ENCODE results near the gene ERG. TPM values are rescaled to one million over a fixed set of nuclear protein-coding genes. Genes with fewer than 3 reads are reported as not detected.

The ERG gene
- total RNA-seq, 1 experiment from 2014 or later = not detected

- no peaks in the 10 kb centered on the region for H3K4me1 ChIP-seq (ENCODE audit: insufficient read depth, low read length)
- intact Hi-C loops (cut with micrococcal nuclease) = no loop called here
- no peaks in the 10 kb centered on the region for H3K9me3 ChIP-seq (ENCODE audit: low read length)
- H3K36me3 ChIP-seq (ENCODE audit: low read depth, low read length) = no peaks in the 10 kb centered on the region
- DNase-seq (no peak), ATAC-seq (no peak)
- no peak overlapping the region for H3K4me3 ChIP-seq (ENCODE audit: low read length)
- H3K27ac ChIP-seq (ENCODE audit: low read length) = no peak overlapping the region
- ChIA-PET CTCF (no interaction called here), POLR2A (ENCODE audit: unreplicated experiment) (no interaction called here)
- peaks cover 66% of the 10 kb centered on the region for H3K27me3 ChIP-seq (ENCODE audit: low read length)
- no peaks in the 10 kb centered on the region for H3F3A ChIP-seq (ENCODE audit: low read length, unreplicated experiment)
- H2AFZ ChIP-seq (ENCODE audit: low read length) = no peak overlapping the region
- no TSS peak for BruUV-seq (replicated peaks)
- H3K79me2 ChIP-seq (ENCODE audit: low read length) = no peaks in the 10 kb centered on the region
- no peaks in the 10 kb centered on the region for H4K20me1 ChIP-seq (ENCODE audit: low read length)
- no peak overlapping the region for H3K9ac ChIP-seq (ENCODE audit: low read length)
- H3K9me2 ChIP-seq (replicated peaks; ENCODE audit: low read length) = no peaks in the 10 kb centered on the region
- no peak overlapping the region for H3K4me2 ChIP-seq (ENCODE audit: low read length)
- TF ChIP-seq CTCF (conservative IDR thresholded peaks at IDR 0.05; ENCODE audit: low read depth, low read length) = no peak
- no peak for TF ChIP-seq EZH2 (IDR thresholded peaks at IDR 0.05; ENCODE audit: low read length, unreplicated experiment)
- no peak for TF ChIP-seq EZH2phosphoT487 (IDR thresholded peaks at IDR 0.05; ENCODE audit: borderline replicate concordance, low read length)
These were observed 78.1 kb downstream of the ERG start for GRCh38 chr21:38420140-38420539.

- intact Hi-C loops (cut with micrococcal nuclease) = no loop called here
- H4K20me1 ChIP-seq (ENCODE audit: low read length) = no peaks in the 10 kb centered on the region
- POLR2A ChIA-PET (ENCODE audit: unreplicated experiment) = no interaction called here
- no peaks in the 10 kb centered on the region for H3K4me1 ChIP-seq (ENCODE audit: insufficient read depth, low read length)
- no peak overlapping the region for H2AFZ ChIP-seq (ENCODE audit: low read length)
- ATAC-seq (no peak), DNase-seq (no peak)
- no peaks in the 10 kb centered on the region for H3K9me3 ChIP-seq (ENCODE audit: low read length)
- TF ChIP-seq EZH2phosphoT487 (IDR thresholded peaks at IDR 0.05; ENCODE audit: borderline replicate concordance, low read length) = no peak
- TF ChIP-seq CTCF (conservative IDR thresholded peaks at IDR 0.05; ENCODE audit: low read depth, low read length) = no peak
- no peak for TF ChIP-seq EZH2 (IDR thresholded peaks at IDR 0.05; ENCODE audit: low read length, unreplicated experiment)
- no peak overlapping the region for H3K9ac ChIP-seq (ENCODE audit: low read length)
- H3K4me3 ChIP-seq (ENCODE audit: low read length) = no peak overlapping the region
- H3K9me2 ChIP-seq (replicated peaks; ENCODE audit: low read length) = no peaks in the 10 kb centered on the region
- CTCF ChIA-PET = no interaction called here
- H3F3A ChIP-seq (ENCODE audit: low read length, unreplicated experiment) = no peaks in the 10 kb centered on the region
- no peaks in the 10 kb centered on the region for H3K36me3 ChIP-seq (ENCODE audit: low read depth, low read length)
- H3K4me2 ChIP-seq (ENCODE audit: low read length) = no peak overlapping the region
- no peak overlapping the region for H3K27ac ChIP-seq (ENCODE audit: low read length)
- no peaks in the 10 kb centered on the region for H3K79me2 ChIP-seq (ENCODE audit: low read length)
- BruUV-seq (replicated peaks) = no TSS peak
- H3K27me3 ChIP-seq (ENCODE audit: low read length) = peaks cover 63% of the 10 kb centered on the region
These were observed 80.6 kb downstream of the ERG start for GRCh38 chr21:38417726-38418125.

- DNase-seq = no peak
- no peak overlapping the region for H2AFZ ChIP-seq (ENCODE audit: low read length)
- H3K4me2 ChIP-seq (ENCODE audit: low read length) = no peak overlapping the region
- no peak overlapping the region for H3K9ac ChIP-seq (ENCODE audit: low read length)
- H3K79me2 ChIP-seq (ENCODE audit: low read length) = no peaks in the 10 kb centered on the region
- intact Hi-C loops (cut with micrococcal nuclease) = no loop called here
- no peak overlapping the region for H3K4me3 ChIP-seq (ENCODE audit: low read length)
- no peaks in the 10 kb centered on the region for H4K20me1 ChIP-seq (ENCODE audit: low read length)
- ATAC-seq = no peak
- H3K9me3 ChIP-seq (ENCODE audit: low read length) = no peaks in the 10 kb centered on the region
- H3K27ac ChIP-seq (ENCODE audit: low read length) = no peak overlapping the region
- no peaks in the 10 kb centered on the region for H3K4me1 ChIP-seq (ENCODE audit: insufficient read depth, low read length)
- POLR2A ChIA-PET (ENCODE audit: unreplicated experiment) = no interaction called here
- no peaks in the 10 kb centered on the region for H3F3A ChIP-seq (ENCODE audit: low read length, unreplicated experiment)
- no peaks in the 10 kb centered on the region for H3K36me3 ChIP-seq (ENCODE audit: low read depth, low read length)
- CTCF ChIA-PET = no interaction called here
- no peak for TF ChIP-seq CTCF (conservative IDR thresholded peaks at IDR 0.05; ENCODE audit: low read depth, low read length)
- no peak for TF ChIP-seq EZH2phosphoT487 (IDR thresholded peaks at IDR 0.05; ENCODE audit: borderline replicate concordance, low read length)
- no peaks in the 10 kb centered on the region for H3K9me2 ChIP-seq (replicated peaks; ENCODE audit: low read length)
- H3K27me3 ChIP-seq (ENCODE audit: low read length) = peaks cover 71% of the 10 kb centered on the region
- no TSS peak for BruUV-seq (replicated peaks)
These were observed 81.5 kb downstream of the ERG start for GRCh38 chr21:38416791-38417190.
